Spleen (tissue), 7 donors: ENCODE measurements around the gene CAMK1D.
"Not testable (repeated sequence)": the region's sequence is repeated elsewhere in the genome, so short reads cannot be mapped to it uniquely, and the experiment has no call there.

ENCODE experiments used
- CTCF ChIP-seq, 11 experiments: fragments of 200-600 bp in 7 of 11; fragments of 450-650 bp in 4 of 11; sonication (generic) in 4 of 11; IDR thresholded peaks in 8 of 11; conservative IDR thresholded peaks in 3 of 11; 1 replicate in 7 of 11; 2 replicates in 4 of 11; pipeline versions ENCODE4 v1.4.0 to v1.8.0; 2016 to 2021; ENCODE audit warnings: antibody characterized with exemption in 11 of 11, inconsistent platforms in 4 of 11, mild to moderate bottlenecking in 1 of 11
- POLR2A ChIP-seq, 3 donors: fragments of 450-650 bp; IDR thresholded peaks; one replicate each; pipeline ENCODE4 v1.5.1; 2017; ENCODE audit warnings: antibody characterized with exemption in 3 of 3, mild to moderate bottlenecking in 1 of 3
- POLR2AphosphoS5 ChIP-seq, 3 donors: sonication (generic); formaldehyde crosslinking; IDR thresholded peaks; one replicate each; pipeline ENCODE4 v1.5.1; 2017; ENCODE audit warnings: antibody characterized with exemption in 3 of 3
- donor health status: DM: no; HTN: no; CAD: no; lungs with moderate emphysema.
- donor health status: DM: no; HTN: no; CAD: no.
- donor health status: DM: no; HTN: no; CAD: no.

GRCh38 chr10:12725580-12725888, 376.2 kb downstream of the CAMK1D start:
- TF ChIP-seq CTCF (IDR thresholded peaks at IDR 0.05 in 8 of 11, conservative IDR thresholded peaks at IDR 0.05 in 3 of 11); POLR2A (IDR thresholded peaks at IDR 0.05); POLR2AphosphoS5 (IDR thresholded peaks at IDR 0.05): not testable (repeated sequence)
